HG02943 (cell line): ENCODE measurements around the gene SFT2D3.

ENCODE experiments used
- ATAC-seq: cut with Tn5 transposase; IDR thresholded peaks from one replicate; pipeline ENCODE4 v1.9.1; 2021; ENCODE audit warnings: mild to moderate bottlenecking, low read depth, moderate library complexity; ENCODE audit not compliant: unreplicated experiment

Gene SFT2D3

DNA sequence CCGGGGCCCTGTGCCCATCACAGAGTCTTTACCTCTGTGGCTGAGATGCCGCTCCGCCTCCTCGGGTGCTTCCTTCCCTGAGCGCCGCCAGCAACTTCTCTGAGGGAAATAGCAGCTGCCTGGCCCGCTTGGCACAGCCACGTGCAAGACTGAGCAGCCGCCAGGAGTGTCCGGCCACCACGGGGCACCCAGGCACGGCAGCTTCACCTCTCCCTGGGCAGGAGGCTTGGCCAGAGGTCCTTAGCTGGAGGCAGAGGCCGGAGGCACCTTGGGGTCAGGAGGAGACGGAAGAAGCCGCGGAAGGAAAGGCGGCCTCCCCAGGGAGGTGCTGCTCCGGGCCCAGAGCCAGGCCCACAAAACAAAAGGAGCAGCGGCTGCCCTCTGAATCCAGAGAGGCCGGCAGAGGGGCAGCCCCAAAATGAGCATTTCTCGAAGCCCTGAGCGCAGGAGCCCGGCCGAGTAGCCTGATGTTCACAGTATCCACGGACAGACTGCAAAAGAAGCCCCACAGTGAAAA, 20.0 kb upstream of the SFT2D3 start:
- ATAC-seq: no peak

DNA sequence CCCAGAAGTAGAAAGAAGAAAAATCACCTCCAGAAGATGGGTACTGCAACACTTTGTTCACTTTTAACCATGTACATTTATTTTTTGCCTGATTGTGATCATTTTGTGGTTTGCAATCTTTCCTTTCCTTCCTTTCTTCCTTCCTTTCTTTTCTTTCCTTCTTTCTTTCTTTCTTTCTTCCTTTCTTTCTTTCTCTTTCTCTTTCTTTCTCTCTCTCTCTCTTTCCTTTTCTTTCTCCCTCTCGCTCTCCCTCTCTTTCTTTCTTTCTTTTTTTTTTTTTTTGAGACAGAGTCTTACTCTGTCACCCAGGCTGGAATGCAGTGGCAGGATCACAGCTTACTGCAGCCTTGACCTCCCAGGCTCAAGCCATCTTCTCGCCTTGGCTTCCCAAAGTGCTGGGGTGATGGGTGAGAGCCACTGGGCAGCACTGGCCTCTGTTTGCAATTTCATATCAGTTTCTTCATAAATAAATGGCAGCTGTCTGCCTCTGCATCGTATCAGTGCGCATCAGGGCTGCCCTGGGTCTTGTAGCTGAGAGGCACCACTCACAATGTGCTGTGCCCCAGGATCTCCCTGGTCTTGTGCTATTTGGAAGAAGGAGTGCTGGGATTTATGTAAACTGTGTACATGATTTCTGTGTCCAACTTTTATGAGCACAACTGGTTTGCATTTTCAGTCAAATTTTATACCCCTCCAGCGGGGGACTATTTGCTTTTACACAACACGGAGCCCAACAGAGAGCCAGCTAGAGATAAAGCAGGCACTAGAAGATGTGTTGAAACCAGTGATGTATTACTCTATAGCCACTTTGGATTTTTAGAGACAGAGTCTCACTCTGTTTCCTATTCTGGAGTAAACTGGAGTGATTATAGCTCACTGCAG, 19.1 kb upstream of the SFT2D3 start:
- ATAC-seq: no peak

DNA sequence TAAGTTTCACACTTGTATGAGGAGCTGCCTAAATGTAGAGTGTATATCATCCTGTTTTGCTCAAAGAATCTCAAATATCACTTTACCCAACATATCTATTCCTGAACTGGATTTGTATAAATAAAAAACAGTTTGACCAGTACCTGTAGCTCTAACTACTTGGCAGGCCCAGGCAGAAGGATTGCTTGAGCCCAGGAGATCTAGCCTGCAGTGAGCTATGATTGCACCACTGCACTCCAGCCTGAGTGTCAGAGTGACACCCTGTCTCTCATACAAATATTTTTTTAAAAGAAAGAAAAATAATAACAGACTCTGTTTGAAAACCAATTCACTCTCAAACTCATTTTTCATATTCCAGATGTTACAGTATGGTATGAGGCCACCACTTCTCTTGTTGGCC, 18.2 kb upstream of the SFT2D3 start:
- no peak for ATAC-seq

DNA sequence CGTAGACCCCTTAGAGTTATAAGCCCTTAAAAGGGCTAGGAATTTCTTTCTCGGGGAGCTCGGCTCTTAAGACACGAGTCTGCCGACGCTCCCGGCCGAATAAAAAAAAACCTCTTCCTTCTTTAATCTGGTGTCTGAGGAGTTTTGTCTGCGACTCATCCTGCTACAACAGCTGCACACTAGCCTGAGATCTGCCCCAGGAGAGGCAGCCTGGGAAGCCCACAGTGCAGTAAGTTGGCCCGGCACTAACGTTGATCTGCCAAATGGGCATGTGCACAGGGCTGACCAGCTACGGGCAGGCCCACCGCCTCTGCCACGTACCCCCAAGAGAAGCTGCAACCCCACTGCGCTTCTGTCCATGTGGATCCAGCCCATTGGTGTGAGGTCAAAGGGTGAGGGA, 17.5 kb upstream of the SFT2D3 start:
- no peak for ATAC-seq

DNA sequence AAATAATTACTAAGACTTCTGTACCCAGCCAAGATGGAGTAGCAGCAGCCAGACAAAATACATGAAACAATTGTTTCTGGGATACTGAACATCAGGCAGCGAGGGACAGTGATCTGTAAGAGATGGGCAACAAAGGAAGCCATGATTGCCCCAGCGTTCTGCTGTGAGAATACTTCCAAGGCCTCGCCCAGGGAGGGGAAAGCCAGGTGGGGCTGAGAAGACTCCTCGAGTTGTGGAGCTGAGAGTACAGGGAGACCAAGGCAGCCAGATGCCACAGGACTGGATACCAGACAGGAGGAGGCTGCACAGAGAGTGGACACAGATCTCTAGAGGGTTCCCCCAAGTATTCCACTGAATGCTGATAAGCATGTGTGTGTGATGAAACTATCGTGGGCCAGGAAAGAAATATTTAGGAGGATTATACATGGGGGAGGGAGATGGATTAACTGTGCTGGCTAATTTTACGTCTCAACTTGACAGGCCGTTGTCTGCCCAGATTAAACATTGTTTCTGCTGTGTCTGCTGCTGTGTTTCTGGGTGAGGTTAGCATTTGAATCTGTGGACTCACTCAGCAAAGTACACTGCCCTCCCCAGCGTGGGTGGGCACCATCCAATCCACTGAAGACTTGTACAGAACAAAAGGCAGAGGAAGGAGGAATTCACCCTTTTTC, 15.8 kb upstream of the SFT2D3 start:
- ATAC-seq: no peak

DNA sequence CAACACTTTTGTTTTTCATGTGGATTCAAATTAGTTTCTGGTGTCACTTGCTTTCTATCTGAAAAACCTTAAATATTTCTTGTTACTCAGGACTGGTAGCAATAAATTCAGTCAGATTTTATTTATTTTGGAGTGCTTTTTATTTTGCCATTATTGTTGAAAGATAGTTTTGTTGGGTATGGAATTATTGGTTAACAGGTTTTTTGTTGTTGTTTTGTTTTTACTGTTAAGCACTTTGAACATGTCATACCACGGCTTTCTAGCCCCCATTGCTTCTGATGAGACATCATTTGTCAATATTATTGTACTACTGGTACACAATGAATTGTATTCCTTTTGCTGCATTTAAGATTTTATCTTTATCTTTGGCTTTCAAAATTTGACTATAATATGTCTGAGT, 12.9 kb upstream of the SFT2D3 start:
- ATAC-seq: no peak

DNA sequence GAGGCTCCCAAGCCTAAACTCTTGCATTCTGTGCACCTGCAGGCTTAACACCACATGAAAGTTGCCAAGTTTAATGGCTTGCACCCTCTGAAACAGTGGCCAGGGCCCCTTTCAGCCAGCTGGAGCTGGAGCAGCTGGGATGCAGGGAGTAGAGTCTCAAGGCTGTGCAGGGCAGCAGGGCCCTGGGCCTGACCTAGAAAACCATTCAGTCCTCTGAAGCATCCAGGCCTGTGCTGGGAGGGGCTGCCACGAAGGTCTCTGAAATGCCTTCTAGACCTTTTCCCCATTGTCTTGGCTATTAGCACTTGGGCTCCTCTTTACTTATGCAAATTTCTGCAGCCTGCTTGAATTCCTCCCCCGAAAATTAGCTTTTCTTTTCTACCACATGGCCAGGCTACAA, 10.6 kb upstream of the SFT2D3 start:
- no peak for ATAC-seq

DNA sequence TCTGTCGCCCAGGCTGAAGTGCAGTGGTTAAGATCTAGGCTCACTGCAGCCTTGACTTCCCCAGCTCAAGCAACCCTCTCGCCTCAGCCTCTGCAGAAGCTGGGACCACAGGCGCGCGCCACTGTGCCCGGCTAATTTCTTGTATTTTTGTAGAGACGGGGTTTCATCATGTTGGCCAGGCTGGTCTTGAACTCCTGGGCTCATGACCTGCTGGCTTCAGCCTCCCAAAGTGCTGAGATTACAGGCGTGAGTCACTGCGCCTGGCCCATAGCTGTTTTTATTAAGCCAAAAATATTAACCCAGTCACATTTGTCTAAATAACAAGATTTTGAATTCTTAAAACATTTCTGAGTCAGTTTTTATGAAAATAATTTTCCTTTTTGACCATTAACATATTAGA, 6.3 kb upstream of the SFT2D3 start:
- no peak for ATAC-seq

DNA sequence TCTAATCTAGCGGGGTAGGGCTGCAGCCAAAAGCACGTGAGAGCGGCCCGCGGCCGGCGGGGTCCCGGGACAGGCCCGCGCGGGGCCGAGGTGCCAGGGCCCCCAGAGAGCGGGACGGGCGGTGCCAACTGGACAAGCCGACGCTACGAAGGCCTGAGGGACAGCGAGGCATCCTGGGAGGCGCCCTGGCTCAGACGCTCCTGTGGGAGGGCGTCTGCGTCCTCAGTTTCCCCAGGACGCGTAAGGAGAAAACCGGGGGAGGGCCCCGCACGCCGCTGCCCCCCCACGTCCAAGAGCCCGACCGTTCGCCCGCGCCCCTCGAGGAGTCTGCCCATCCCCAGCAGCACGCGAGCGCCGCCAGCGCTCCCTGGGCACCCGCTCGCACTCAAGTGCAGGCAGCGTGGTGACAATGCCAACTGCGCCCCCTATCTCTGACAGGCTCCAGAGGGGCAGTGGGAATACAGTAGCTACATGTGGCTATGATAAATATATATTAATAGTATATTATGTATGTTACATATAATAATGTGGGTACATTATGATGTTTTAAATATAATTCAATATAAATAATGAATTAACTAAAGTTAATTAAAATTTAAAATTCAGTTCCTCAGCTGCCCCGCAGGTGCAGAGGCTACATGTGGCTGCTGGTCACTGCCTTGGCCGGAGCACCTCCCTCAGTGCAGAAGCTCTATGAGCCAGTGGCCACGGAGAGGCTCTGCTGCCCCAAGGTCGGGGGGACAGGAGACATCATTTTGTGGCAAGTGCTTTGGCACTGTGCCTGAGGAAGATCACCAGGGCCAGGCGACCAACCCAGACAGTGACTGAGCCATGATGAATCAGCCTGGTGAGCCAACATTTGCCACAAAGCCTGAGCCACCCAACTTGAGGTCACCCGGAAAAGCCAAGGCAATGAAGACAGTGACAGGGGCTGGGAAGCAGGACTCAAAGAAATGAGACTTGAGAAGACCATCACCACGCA, 5.5 kb upstream of the SFT2D3 start:
- ATAC-seq: no peak

DNA sequence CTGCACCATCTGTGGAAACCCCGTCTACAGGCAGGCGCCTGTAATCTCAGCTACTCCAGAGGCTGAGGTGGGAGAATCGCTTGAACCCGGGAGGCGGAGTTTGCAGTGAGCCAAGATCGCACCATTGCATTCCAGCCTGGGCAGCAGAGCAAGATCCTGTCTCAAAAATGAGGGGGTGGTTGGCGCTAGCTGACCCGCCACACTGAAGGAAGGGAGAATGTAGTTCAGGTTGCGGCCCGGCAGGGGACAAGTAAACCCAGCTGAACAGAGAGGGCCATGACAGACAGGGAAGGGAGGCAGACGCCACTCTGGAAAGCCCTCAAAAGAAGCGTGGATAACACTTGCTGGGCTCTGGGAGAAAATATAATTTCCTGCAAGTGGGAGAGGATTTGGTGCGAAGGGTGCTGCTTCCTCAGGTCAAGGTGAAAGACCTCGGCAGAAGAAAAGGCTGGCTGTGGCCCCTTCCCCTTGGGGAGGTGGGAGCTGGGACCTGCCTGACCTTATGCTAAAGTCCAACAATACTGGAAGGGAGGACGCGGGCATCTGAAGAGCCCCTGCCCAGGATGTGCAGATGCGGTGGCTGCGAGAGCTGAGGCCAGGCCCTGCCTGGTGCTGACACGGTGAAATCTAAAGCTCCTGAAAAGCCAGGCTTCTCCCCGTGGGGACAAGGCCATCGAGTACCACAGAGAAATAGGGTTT, 3.7 kb upstream of the SFT2D3 start:
- no peak for ATAC-seq

DNA sequence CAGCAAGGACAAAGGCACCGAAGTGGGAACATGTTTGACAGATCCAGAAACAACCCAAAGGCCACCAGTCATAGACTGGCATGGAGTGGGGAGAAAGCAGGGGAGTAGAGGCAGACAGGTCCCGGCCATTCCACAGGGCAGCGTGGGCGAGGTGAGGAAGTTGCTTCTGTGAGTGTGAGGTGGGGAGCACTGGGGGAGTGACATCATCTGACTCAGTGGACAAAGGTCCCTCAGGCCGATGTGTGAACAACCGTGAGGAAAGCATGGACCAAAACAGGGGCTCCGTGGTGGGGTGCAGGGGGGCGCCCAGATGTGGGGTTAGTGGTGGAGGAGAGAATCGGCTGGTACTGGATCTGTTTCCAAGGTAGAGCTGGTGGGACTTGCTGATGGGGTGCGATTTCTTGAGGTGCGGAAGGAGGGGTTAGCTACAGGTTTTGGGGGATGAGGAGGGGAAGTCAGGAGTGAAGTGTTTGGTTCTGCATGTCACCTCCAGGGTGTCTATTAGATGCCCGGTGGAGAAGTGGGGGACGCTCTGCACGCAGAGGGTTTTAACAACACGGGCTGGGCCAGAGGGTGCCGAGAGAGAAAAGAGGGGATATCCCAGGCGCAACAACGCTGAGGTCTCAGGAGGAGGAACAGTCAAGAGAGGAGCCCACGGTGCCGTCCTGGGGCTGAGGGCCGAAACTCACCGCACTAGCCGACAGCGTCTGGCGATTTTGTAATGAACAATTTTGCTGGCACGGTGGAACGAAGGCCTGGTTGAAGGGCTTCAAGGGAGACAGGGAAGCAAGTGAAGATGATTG, 2.5 kb upstream of the SFT2D3 start:
- ATAC-seq: no peak

DNA sequence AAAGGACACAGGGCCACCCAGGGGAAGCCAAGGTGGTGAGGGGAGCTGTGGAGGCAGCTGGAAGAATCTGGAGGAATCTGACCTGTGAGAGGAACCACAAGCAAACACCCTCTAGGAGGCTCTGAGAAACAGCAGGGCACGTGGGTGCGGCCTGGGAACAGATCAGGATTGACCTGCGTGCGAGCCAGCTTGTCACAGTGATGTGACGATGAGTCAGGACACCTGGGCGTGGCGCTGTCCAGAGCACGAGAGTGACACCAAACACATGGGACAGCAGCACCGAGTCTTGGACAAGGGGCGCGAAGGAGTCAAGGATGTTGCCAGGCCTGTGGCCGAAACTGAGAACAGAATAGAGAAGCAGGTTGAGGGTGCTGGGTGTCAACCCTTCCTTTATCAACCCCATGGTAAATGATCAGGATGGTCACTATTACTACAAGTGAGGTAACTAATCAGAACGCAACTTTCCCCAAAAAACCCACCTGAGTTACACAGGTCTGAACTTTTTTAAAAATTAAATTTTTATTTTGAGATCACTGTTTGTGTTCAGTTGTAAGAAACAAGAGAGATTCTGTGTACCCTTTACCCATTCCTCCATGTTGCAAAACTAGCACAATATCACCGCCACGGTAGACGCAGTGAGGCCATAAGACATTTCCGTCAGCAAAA, 637 bp upstream of the SFT2D3 start:
- peak; percentile 76 for ATAC-seq

DNA sequence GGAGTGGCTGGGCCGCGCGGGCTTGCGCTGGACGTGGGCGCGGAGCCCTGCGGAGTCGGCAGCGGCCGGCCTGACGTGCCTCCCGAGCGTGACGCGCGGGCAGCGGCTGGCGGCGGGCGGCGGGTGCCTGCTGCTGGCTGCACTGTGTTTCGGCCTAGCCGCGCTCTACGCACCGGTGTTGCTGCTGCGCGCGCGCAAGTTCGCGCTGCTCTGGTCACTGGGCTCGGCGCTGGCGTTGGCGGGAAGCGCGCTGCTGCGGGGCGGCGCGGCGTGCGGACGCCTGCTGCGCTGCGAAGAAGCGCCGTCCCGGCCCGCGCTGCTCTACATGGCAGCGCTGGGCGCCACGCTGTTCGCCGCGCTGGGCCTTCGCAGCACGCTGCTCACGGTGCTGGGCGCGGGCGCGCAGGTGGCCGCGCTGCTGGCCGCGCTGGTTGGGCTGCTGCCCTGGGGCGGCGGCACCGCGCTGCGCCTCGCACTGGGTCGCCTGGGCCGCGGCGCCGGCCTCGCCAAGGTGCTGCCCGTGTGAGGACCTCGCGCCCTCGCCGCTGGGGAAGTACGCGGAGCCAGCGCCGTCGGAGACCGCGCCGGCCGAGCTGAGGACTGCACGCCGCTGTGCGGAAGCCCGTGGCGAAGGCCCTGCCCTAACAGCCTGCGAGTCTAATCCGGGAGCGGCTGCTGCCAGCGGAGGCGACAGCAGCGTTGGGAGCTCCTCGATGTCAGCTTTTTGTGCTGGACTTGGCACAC, 526 bp downstream of the SFT2D3 start:
- ATAC-seq: peak; percentile 37

DNA sequence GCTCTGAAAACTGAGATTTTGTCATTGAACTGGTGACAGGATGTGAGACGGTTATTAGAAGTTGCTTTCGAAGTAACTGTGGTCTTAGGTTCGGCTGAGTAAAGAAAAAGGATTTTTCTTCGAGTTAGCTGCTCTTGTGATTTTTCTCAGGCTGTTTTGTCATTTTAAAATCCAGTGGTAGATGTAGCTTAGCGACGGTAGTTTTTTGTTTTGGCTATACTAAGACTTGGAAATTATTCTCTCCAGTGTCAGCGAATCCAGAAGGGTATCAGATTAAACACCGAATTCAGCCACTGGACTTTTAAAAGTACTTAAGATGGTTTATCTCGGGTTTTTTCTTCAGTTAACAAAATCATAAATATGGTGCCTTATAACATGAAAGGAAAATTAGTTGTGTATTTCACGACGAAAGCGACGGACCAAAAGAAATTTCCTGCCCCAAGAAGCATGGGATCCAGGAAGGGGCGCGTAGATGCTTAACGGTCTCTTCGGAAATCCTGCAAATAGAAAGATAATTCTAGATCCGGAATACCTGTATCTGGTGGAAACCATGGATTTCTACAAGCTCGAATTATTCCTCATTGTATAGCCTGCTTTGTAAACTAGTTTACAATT, 1.2 kb downstream of the SFT2D3 start:
- no peak for ATAC-seq

DNA sequence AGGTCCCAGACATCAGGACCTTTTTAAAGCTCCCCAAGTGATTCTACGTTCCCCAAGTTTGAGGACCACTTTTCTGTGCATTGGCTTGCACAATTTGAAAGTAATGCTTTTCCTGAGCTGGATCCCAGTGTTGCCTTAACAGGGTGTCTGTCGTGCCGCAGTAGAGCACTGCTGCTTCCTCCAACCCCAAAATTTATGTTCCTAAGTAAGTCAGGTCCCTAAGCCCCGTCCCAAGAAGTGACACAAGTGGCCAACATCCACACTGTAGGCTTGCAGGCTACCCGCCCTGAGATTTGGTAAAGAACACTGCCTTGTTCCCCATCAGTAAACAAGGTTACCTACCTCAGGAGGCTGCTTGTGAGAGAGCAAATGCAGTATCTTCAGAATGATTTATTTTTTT, 2.0 kb downstream of the SFT2D3 start:
- no peak for ATAC-seq

DNA sequence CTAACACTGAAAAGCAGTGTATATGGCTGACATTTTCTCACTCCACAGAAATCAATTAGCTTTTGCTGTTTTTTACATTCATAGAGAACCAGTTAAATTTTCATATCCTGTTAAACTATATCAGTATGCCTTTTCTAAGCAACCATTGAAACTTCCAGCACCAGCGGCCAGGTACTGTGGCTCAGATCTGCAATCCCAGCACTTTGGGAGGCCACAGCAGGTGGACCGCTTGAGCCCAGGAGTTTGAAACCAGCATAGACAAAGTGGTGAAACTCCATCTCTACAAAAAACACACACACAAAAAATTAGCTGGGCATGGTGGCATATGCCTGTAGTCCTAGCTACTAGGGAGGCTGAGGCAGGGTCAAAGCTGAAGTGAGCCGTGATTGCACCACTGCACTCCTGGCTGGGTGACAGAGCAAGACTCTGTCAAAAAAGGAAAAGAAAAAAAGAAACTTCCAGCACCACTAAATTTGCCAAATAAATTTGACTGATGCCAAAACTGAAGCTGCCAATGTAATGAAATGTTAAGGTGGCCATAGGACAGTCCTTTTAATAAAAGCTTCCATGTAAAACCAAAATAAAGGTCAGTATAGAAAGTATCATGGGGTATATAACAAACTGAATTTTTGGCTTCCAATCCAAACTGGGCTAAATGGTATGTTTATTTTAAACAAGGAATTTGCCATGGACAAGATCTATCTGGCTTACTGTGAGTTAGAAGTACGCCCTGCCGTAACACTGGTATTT, 3.5 kb downstream of the SFT2D3 start:
- ATAC-seq: no peak
